ENCODE measurements around the gene AATF. TPM values are rescaled to one million over a fixed set of nuclear protein-coding genes. Genes with fewer than 3 reads are reported as not detected.

AATF gene
- total and polyA plus RNA-seq, 2 of the 8 experiments (the other 6 are each of a cell fraction or from before 2014, with no cell fraction given), result 20.1 to 62.8 TPM

GRCh38 chr17:36920032-36921005, 28.4 kb upstream of the AATF start:
- ChIA-PET CTCF (ENCODE audit: partially characterized antibody) (interaction anchor here (0.9 to 3.0 kb wide), 8 partner anchors 11 to 291 kb away, joined by 3 to 13 read pairs (median 5); no protein-coding TSS in a partner anchor), POLR2A (ENCODE audit: partially characterized antibody) (interaction anchor here (0.6 to 2.3 kb wide), 5 partner anchors 14 to 241 kb away, joined by 3 to 6 read pairs (median 3); no protein-coding TSS in a partner anchor)
- H3K14ac ChIP-seq (ENCODE audit: insufficient read length), result no peak overlapping the region
- DNase-seq (ENCODE audit: low read depth in 1 of 2, low spot score in 2 of 2) (peak in 1 of 2 experiments; percentile 63), FAIRE-seq (no peak)
- H2BK120ac ChIP-seq (replicated peaks; ENCODE audit: low read depth, low read length), result no peak overlapping the region
- no peaks in the 10 kb centered on the region for H3K79me2 ChIP-seq (ENCODE audit: control insufficient read depth in 1 of 2, insufficient read depth in 2 of 2, low read length in 2 of 2)
- peak overlapping the region; percentile 92 for H2BK5ac ChIP-seq (ENCODE audit: low read depth, low read length)
- no peak overlapping the region for H3K9ac ChIP-seq (replicated peaks in 1 of 4; ENCODE audit: extremely low read depth in 1 of 4, low read depth in 3 of 4, low read length in 3 of 4)
- peak overlapping the region; percentile 12 for H4K5ac ChIP-seq (ENCODE audit: insufficient read length, low read depth, low read length)
- WGBS, 2 experiments (ENCODE audit: extremely low coverage in 1 of 2, insufficient coverage in 1 of 2, insufficient read length in 1 of 2, insufficient replicate concordance in 2 of 2, low coverage in 1 of 2, low lambda C conversion rate in 2 of 2, missing lambda C conversion rate in 1 of 2), result 45% methylated on average over 18 of the region's 18 CpGs; no CpG with 5 or more reads in 1 of the 2 experiments
- H3K36me3 ChIP-seq (ENCODE audit: control insufficient read depth in 2 of 4, insufficient read depth in 4 of 4, low read length in 3 of 4), result no peaks in the 10 kb centered on the region
- H3K4ac ChIP-seq (replicated peaks; ENCODE audit: insufficient read length, low read depth, low read length), result peak overlapping the region; percentile 16
- peaks cover 0 to 37% (median 25%) of the 10 kb centered on the region in 4 experiments; a peak in 6 of 7 replicates for H3K4me1 ChIP-seq (replicated peaks in 1 of 4; ENCODE audit: control insufficient read depth in 3 of 4, insufficient read depth in 4 of 4, low read length in 3 of 4)
- peak overlapping the region; percentile 97 for H3K18ac ChIP-seq (ENCODE audit: extremely low read depth, low read length)
- peaks cover 0 to 5% (median under 1%) of the 10 kb centered on the region in 4 experiments; a peak in 4 of 7 replicates for H3K27me3 ChIP-seq (replicated peaks in 1 of 4; ENCODE audit: control insufficient read depth in 3 of 4, extremely low read depth in 1 of 4, insufficient read depth in 3 of 4, low read length in 3 of 4)
- H3K79me1 ChIP-seq (ENCODE audit: low read depth, low read length), result no peaks in the 10 kb centered on the region
- no peaks in the 10 kb centered on the region for H3K9me3 ChIP-seq (ENCODE audit: insufficient read depth in 2 of 2, low read depth in 1 of 2, low read length in 1 of 2)
- no peak overlapping the region for H2AK5ac ChIP-seq (ENCODE audit: low read depth, low read length)
- H2BK20ac ChIP-seq (ENCODE audit: low read length), result peak overlapping the region; percentile 94
- H2BK12ac ChIP-seq (ENCODE audit: low read depth, low read length), result peak overlapping the region; percentile 100; the same call in 1 of the 2 replicates
- peak; percentile 44; the same call in 1 of the 2 replicates for TF ChIP-seq TBP (IDR thresholded peaks at IDR 0.05; ENCODE audit: low read depth, low read length)
- peak; percentile 32 for TF ChIP-seq KDM4A (IDR thresholded peaks at IDR 0.05; ENCODE audit: low read depth, low read length, severe bottlenecking)
- no peak for TF ChIP-seq JUND (IDR thresholded peaks at IDR 0.05; ENCODE audit: low read length)
- 0 out of 2 replicates have a peak, but pooled peaks have one; percentile 26 for TF ChIP-seq JUN (IDR thresholded peaks at IDR 0.05; ENCODE audit: low read depth, low read length)
- TF ChIP-seq SUZ12 (IDR thresholded peaks at IDR 0.05; ENCODE audit: low read length), result no peak
- H3K56ac ChIP-seq (replicated peaks; ENCODE audit: insufficient read length, low read depth, low read length), result peak overlapping the region; percentile 0
- no peaks in the 10 kb centered on the region for H4K20me1 ChIP-seq (replicated peaks in 1 of 2; ENCODE audit: control insufficient read depth in 1 of 2, insufficient read depth in 2 of 2, low read length in 2 of 2)
- H4K91ac ChIP-seq (replicated peaks; ENCODE audit: insufficient read length, low read length), result peak overlapping the region; percentile 45
- H3K27ac ChIP-seq (ENCODE audit: low read depth, low read length), result no peak overlapping the region
- H4K8ac ChIP-seq (ENCODE audit: extremely low read depth, insufficient read depth, low read length), result peak overlapping the region; percentile 84
- peak overlapping the region in 1 of 4 experiments; percentile 27; a peak in 2 of 8 replicates for H3K4me3 ChIP-seq (ENCODE audit: extremely low read depth in 1 of 4, insufficient read depth in 2 of 4, low read depth in 3 of 4, low read length in 4 of 4)
- no peaks in the 10 kb centered on the region for H3K23me2 ChIP-seq (ENCODE audit: low read depth, low read length)
- H3K4me2 ChIP-seq (ENCODE audit: insufficient read depth in 1 of 2, low read depth in 2 of 2, low read length in 2 of 2), result peak overlapping the region; percentile 50 to 60
- no peak overlapping the region for H3K23ac ChIP-seq (ENCODE audit: insufficient read length)
- peak overlapping the region; percentile 100; the same call in 1 of the 2 replicates for H2BK15ac ChIP-seq (ENCODE audit: low read length)
- H2AFZ ChIP-seq (ENCODE audit: low read length), result peak overlapping the region; percentile 72

Measured in H1 (cell line).